Upper lobe of left lung (tissue), 4 donors: ENCODE measurements around the gene PPM1L.

Source experiments
- CTCF ChIP-seq, 6 experiments: fragments of 450-650 bp in 4 of 6; fragments of 200-600 bp in 2 of 6; sonication (generic) in 2 of 6; IDR thresholded peaks; one replicate each; pipeline ENCODE4 v1.5.1; 2016 to 2019; ENCODE audit warnings: antibody characterized with exemption in 6 of 6
- EP300 ChIP-seq, 4 donors: sonication (generic); formaldehyde crosslinking; IDR thresholded peaks; one replicate each; pipeline ENCODE4 v1.5.1; 2017; ENCODE audit warnings: antibody characterized with exemption in 4 of 4, control low read depth in 2 of 4
- POLR2A ChIP-seq, 4 donors: fragments of 450-650 bp; IDR thresholded peaks; one replicate each; pipeline ENCODE4 v1.5.1; 2016 to 2017; ENCODE audit warnings: antibody characterized with exemption in 4 of 4, mild to moderate bottlenecking in 2 of 4
- POLR2AphosphoS5 ChIP-seq, 2 donors: sonication (generic); formaldehyde crosslinking; IDR thresholded peaks; one replicate each; pipeline ENCODE4 v1.5.1; 2017; ENCODE audit warnings: antibody characterized with exemption in 2 of 2

DNA sequence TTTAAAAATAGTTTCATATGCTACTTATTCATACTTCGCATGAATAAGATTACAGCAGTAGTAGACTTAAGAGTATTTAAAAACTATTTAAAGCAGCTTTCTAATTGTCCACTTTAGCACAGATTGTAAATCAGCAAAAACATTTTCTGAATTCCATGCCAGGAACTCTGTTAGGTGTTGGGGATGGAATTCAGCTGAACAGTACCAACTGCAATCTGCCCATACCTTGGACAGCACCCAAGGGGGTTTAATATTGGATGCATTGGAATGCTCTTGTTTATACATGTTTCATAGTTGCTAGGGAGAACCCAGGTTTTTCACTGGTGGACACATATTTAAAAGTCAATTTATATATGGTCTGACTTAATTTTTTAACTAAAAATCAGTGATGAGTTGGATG, 74.8 kb downstream of the PPM1L start:
- TF ChIP-seq POLR2A (IDR thresholded peaks at IDR 0.05) (no peak), CTCF (IDR thresholded peaks at IDR 0.05) (no peak), POLR2AphosphoS5 (IDR thresholded peaks at IDR 0.05) (no peak), EP300 (IDR thresholded peaks at IDR 0.05) (no peak)
